Measurements from ENCODE around the gene TRIB2.
"Not testable (repeated sequence)": the region's sequence is repeated elsewhere in the genome, so short reads cannot be mapped to it uniquely, and the experiment has no call there.

TRIB2 gene

GRCh38 chr2:12716282-12717190, at the start of gene TRIB2:
Gene TRIB2 (plus strand): TSS chr2:12716936. CDS start chr2:12718308, 1,372 bp downstream.
- DNase-seq, result peak; percentile 73 to 75

GRCh38 chr2:12669036-12669435, 47.7 kb upstream of the TRIB2 start:
- no peak for DNase-seq

- DNase-seq, result no peak
Measured at GRCh38 chr2:12672711-12673315, 43.9 kb upstream of the TRIB2 start.

GRCh38 chr2:12674644-12675328, 42.0 kb upstream of the TRIB2 start:
- DNase-seq, result no peak

DNA sequence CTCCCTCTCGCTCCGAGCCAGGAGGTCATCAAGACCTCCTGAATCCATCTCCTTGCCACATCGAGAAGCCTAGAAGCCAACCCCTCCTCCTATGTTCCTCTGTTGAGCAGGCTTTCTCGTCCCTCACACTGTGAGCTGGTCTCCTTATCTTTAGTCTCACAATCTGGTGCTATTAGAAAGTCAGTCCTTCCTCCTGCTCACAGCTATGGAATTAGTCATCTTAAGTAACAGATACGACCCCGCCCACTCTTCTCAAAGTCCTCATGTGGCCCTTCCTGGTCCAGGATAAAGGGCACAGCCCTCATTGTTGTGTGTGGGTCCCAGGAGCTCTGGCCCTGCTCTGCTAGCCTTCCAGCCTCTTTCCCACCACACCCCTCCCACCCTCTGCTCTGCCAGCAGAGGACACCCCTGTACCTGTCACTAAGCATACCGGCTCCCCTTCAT, 41.4 kb upstream of the TRIB2 start:
- DNase-seq, result no peak

GRCh38 chr2:12675801-12676200, 40.9 kb upstream of the TRIB2 start:
- peak; percentile 2 to 5 for DNase-seq

- DNase-seq, result no peak
Measured at GRCh38 chr2:12676771-12677170, 40.0 kb upstream of the TRIB2 start.

DNA sequence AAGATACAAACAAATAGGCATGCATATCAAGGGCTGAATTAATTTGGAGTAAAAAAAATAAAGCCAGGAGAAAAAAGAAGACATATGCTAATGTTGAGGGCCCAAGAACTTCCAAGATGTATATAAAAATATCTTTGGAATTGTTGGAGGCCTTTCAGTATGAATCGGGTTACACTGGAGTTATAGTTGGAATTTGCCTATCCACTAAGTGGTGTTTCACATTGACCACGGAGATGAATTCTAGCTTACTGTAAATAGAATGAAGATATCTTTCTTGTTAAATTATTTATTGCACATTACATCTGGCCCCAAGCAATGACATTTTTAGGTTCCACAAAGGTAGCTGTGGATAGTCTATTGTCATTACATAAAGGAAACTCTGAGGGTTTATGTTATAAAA, 38.5 kb upstream of the TRIB2 start:
- DNase-seq, result no peak

DNA sequence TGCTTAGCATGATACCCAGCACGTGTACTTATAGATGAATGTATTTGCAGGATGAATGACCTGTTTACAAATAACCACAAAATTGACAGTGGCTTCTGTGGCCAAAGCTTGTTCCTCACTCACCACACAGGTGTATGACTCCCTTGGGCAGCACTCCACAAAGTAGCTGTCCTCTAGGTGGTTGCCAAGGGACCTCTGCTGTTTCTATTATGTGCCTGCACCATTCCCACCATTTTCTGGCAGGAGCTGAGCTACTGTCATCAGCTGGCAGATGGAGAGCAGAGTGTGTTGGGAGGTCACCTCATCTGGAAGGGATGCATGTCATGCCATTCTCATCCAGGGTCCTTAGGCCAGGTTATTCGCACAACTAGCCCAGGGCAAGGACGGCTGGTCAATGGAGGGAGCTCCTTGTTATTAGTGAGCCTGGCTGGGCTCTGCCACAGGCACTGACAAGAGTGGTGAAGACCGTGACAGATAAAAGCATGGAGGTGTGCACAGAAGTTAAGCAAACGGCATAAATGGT, 37.1 kb upstream of the TRIB2 start:
- DNase-seq, result no peak

- DNase-seq, result not testable (repeated sequence)
Measured at GRCh38 chr2:12680115-12680514, 36.6 kb upstream of the TRIB2 start.

DNA sequence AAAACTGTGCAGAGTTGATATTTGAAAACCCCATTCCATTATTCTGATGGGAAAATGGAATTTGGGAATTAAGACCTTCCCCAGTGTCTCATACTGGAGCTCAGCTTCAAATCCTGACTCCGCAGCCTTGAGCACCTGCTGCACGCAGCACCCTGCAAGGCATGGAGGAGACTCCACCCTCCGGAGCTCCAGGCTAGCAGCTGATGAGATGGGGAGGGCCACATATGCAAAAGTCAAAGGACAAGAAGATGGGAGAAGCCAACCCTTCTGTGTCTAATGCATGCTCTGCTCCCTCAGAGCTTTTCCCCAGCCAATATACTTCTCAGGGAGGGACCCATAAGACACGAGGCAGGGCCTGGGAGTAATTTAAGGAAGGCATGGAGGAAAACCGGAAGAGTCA, 34.7 kb upstream of the TRIB2 start:
- DNase-seq, result no peak

GRCh38 chr2:12683457-12684100, 33.2 kb upstream of the TRIB2 start:
- no peak for DNase-seq

DNA sequence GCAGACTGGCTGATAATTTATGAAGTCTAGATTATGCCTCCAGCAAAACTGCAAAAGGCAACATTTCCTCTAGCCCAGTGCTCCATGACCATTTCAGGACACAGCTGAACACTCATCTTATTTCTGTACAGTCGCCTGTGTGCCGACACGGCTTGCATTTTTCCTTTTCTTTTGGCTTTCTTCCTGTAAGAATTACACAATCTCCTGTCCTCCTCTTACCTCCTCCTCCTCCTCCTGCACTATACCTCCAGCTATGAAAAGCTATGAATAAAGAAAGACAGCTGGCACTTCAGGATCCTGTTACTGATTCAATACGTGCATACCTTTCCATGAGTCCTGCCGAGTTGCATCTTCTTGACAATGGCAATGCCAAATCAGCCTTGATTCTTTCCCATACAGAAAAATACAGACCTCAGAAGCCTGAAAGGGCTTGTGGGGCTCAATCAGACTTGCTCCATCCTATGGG, 32.2 kb upstream of the TRIB2 start:
- no peak for DNase-seq

GRCh38 chr2:12685145-12685544, 31.6 kb upstream of the TRIB2 start:
- no peak for DNase-seq

DNA sequence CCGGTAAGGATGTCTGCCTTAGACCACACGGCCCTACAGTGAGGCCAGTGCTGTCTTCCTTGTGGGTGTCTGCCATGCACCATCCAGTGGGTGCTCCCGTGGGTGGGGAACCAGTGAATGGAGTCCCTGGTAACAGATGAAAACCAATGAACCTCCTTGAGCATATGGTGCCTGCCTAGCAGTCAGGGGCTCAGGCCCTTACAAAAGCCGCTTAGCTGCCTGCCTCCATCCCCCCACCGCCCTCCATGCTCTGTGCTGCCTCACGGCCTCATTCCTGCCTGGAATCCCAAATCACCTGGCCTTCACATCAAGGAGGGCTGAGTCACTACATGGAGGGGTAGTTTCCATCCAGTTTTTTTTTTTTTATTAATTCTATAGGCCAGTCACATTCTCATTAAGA, 30.8 kb upstream of the TRIB2 start:
- no peak for DNase-seq

DNA sequence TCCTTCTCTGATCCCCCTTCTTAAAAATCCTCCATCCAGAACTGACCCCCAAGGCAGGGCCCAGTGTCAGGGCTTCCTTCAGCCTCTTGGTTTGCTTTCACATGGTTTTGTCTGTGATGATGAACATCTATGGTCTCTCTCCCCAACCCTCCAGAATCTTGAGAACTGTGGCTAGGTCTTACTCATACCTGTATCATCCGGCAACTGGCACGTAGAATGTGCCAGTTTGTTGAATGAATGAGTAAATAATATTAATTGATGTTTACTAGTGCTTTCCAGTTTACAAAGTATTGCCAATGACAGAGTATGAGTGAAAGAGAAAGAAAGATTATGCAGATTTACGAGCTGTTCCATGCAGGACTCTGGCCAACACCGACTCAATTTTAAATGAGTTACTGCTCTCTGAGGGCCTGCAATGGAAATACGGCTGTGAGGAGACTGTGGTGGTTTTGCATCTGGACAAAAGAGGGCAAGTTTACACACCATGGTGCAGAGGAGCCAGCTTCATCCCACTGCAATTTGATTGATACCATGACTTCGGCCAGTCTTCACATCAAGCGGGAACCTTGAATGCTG, 29.9 kb upstream of the TRIB2 start:
- no peak for DNase-seq

GRCh38 chr2:12688091-12688490, 28.6 kb upstream of the TRIB2 start:
- no peak for DNase-seq

GRCh38 chr2:12688893-12689292, 27.8 kb upstream of the TRIB2 start:
- DNase-seq, result no peak

- DNase-seq, result no peak
Measured at GRCh38 chr2:12693509-12693908, 23.2 kb upstream of the TRIB2 start.

DNA sequence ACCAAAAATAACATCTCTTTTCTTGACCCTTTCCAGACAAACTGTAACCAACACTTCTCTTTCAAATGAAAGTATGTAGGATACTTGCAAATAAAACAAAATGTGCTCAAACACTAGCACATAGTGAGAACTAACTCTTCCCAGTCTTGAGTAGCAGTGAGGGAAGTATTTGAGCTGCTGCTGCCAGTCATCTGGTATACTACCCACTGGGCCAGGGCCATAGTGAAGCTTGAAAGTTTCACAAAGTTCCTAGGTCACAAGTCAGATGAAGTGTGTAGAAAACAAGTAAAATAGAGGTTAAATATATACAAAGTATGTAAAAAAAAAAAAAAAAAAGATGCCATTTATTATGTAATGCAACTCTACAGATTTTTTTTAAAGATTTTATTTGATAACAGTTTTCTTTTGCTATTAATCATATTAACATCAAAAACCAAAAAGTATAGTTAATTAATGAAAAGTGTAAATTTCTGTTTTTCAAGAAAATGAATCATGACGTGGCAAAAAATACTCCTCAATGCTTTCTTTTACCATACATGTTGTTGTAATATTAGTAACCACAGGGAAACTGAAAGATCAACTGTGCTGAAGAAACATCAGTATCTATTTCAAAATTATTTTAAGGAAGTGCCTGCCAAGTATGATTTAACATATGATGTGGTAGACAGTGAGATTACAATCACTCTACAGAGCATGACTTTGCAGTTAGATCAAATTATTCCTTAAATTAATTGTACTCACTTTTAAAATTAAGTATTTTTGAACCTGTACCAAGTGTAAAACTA, 21.6 kb upstream of the TRIB2 start:
- peak; percentile 15 to 17 for DNase-seq

DNA sequence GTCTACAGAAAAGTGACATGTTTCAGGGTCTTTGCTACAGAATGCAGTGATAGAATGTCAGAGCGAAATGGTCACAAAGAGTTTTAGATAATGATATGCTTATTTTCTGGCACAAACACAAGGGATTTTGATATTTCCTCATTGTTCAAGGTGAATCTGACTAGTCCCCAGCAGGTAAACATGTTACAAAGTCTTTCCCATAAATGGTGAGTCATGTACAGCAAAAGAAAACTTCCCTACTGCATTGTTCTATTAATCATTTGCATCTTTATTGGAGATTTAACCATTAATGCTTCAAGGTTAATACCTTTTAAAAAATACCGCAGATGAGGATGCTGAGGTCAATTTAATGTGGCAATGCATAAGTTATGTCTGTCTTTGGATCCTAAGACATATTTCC, 19.1 kb upstream of the TRIB2 start:
- DNase-seq, result no peak

DNA sequence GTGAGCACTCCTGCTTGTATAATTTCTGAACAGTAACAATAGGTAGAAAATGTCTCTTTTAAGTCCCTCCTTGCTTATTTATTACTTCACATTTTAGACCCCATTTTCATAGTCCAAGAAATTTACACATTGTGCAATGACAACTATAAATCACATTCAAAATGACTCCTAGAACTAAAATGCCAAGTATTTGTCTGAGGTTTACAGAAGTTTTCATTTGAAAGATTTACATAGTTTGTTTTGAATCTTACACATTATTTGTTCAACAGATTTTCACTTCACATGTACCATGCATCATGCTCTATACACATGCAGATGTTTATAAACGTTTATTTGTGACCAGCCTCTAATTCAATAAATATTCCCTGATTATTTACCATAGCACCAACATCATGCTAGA, 15.7 kb upstream of the TRIB2 start:
- no peak for DNase-seq
